Heart left ventricle (tissue), 16 donors: ENCODE results near the gene ANKRD44. TPM values are rescaled to one million over a fixed set of nuclear protein-coding genes. Genes with fewer than 3 reads are reported as not detected.

Source experiments
- ATAC-seq, 4 donors: fragments of 200-7000 bp; cut with Tn5 transposase; one replicate each; pipeline ENCODE4 v1.9.1; 2020 to 2022; ENCODE audit warnings: moderate library complexity in 4 of 4, mild to moderate bottlenecking in 3 of 4, moderate number of reproducible peaks in 1 of 4
- DNase-seq, 5 donors: peaks; one replicate each; pipeline ENCODE4 v3.0.0-alpha.2; 2020
- H3K27ac ChIP-seq, 12 donors: fragments of 200-600 bp; sonication (generic) in 4 of 12; one replicate each; pipeline versions ENCODE4 v1.5.0 to v1.8.0; 2016 to 2022; ENCODE audit warnings: mild to moderate bottlenecking in 2 of 12
- H3K27me3 ChIP-seq, 9 donors: fragments of 200-600 bp; sonication (generic) in 2 of 9; one replicate each; pipeline versions ENCODE4 v1.5.1 to v1.8.0; 2016 to 2022; ENCODE audit warnings: mild to moderate bottlenecking in 3 of 9
- H3K36me3 ChIP-seq, 9 donors: fragments of 200-600 bp; sonication (generic) in 2 of 9; one replicate each; pipeline versions ENCODE4 v1.5.0 to v1.8.0; 2018 to 2022; ENCODE audit warnings: mild to moderate bottlenecking in 2 of 9
- H3K4me1 ChIP-seq, 12 donors: fragments of 200-600 bp; sonication (generic) in 4 of 12; one replicate each; pipeline versions ENCODE4 v1.5.0 to v1.8.0; 2016 to 2022; ENCODE audit warnings: mild to moderate bottlenecking in 3 of 12
- H3K4me3 ChIP-seq, 12 donors: fragments of 200-600 bp; sonication (generic) in 4 of 12; one replicate each; pipeline versions ENCODE4 v1.5.0 to v1.8.0; 2017 to 2022; ENCODE audit warnings: mild to moderate bottlenecking in 9 of 12, moderate library complexity in 4 of 12
- H3K9me3 ChIP-seq, 12 donors: fragments of 200-600 bp; sonication (generic) in 4 of 12; one replicate each; pipeline versions ENCODE4 v1.5.0 to v1.8.0; 2016 to 2022; ENCODE audit warnings: mild to moderate bottlenecking in 1 of 12
- CTCF ChIP-seq, 12 donors: fragments of 200-600 bp; sonication (generic) in 4 of 12; IDR thresholded peaks; one replicate each; pipeline versions ENCODE4 v1.5.0 to v1.8.0; 2018 to 2022; ENCODE audit warnings: antibody characterized with exemption in 12 of 12, mild to moderate bottlenecking in 5 of 12
- POLR2A ChIP-seq, 2 donors: fragments of 450-650 bp; IDR thresholded peaks; one replicate each; pipeline ENCODE4 v1.6.1; 2017; ENCODE audit warnings: antibody characterized with exemption in 2 of 2, mild to moderate bottlenecking in 2 of 2, moderate library complexity in 2 of 2
- WGBS, 4 donors: extraction: QIAGEN DNeasy Blood & Tissue Kit in 2 of 4; methylation state at CpG; one replicate each; pipeline versions ENCODE4 v1.1.5 to v1.1.7; 2013 to 2018; 5-methylcytosine and 5-hydroxymethylcytosine counted together
- intact Hi-C, 10 donors: fragments of 100-400 bp; cut with DNase I; formaldehyde crosslinking; loops; one replicate each; pipeline versions ENCODE4 v1.11.1 to v1.14.2; 2022
- polyA plus RNA-seq, 2 donors: library from polyadenylated mRNA; stranded (reverse); fragments of 200-250 nt; gene quantifications; one replicate each; pipeline ENCODE4 v1.2.3, GENCODE V29; 2013
- total RNA-seq, 9 donors: library from RNA; depleted of rRNA in 2 of 9; stranded (reverse); fragments of >200 nt in 2 of 9; fragmentation: NEBNext Ultra II Directional in 3 of 9; extraction: Animal tissue kit (Norgen Biotek cat#: 25700) in 3 of 9; gene quantifications; one replicate each; pipeline versions ENCODE4 v1.1.0 to v1.2.4, GENCODE V29; 2016 to 2023
- donor health status: ischemic (EF 13 %, LVEDD 7.1; RV severe dilation, severe dysfunction).
- donor health status: healthy with polysubstance abuse.
- donor health status: DM: no; HTN: yes; CAD: no.
- donor health status: DM: no; HTN: no; CAD: no.
- donor health status: ischemic (EF 25% LVEDD 6.9; RV normal size, moderate dysfunction).
- donor health status: ischemic (EF 25% LVEDD 5.7; RV mildly dilated, moderate dysfunction).
- donor health status: healthy.
- donor health status: DM: yes; HTN: yes; CAD: no.
- donor health status: ischemic (EF 35%, LVEDD 5.7; RV mildly dilated, moderate dysfunction).
- donor health status: nonischemic (EF 11% LVEDD 7.7; RV severe dilation, severe dysfunction).
- donor health status: DM: yes; HTN: yes; CAD: no.
- donor health status: PGD.
- donor health status: ischemic (EF 29% LVEDD 5.4; RV normal size, mild dysfunction).
- donor health status: nonischemic (EF 23%, LVEDD 6.1; RV moderate dilation, normal function).

Gene ANKRD44
- total and polyA plus RNA-seq, 11 donors, result 2.4 to 30.6 (median 8.4) TPM

- Histone ChIP-seq H3K4me3 (peak overlapping the region in 6 of 12 donors; percentile 43 to 61 (median 50)), H3K27ac (no peak overlapping the region), H3K36me3 (no peaks in the 10 kb centered on the region), H3K4me1 (peaks cover 0 to 66% (median 6%) of the 10 kb centered on the region in 12 donors), H3K27me3 (no peaks in the 10 kb centered on the region), H3K9me3 (no peaks in the 10 kb centered on the region)
- TF ChIP-seq CTCF (IDR thresholded peaks at IDR 0.05), result no peak
- no peak for TF ChIP-seq POLR2A (IDR thresholded peaks at IDR 0.05)
- intact Hi-C loops, result loop anchor here in 3 of 10 donors (10.0 kb wide), 2 partner anchors 49 to 149 kb away; no protein-coding TSS in a partner anchor
- ATAC-seq, result peak in 2 of 4 donors; percentile 14 to 22
- no peak for DNase-seq
- 90 to 96% (median 92%) methylated on average over 17 of the region's 17 CpGs for WGBS, 4 donors
Measured at GRCh38 chr2:197163712-197164140, 146.9 kb downstream of the ANKRD44 start.

- Histone ChIP-seq H3K27me3 (no peaks in the 10 kb centered on the region), H3K4me3 (no peak overlapping the region), H3K4me1 (peaks cover 0 to 65% (median 6%) of the 10 kb centered on the region in 12 donors), H3K27ac (no peak overlapping the region), H3K9me3 (no peaks in the 10 kb centered on the region), H3K36me3 (no peaks in the 10 kb centered on the region)
- DNase-seq (no peak), ATAC-seq (no peak)
- WGBS, 4 donors, result 63 to 76% (median 67%) methylated on average over 5 of the region's 5 CpGs
- intact Hi-C loops, result loop anchor here in 3 of 10 donors (10.0 kb wide), 2 partner anchors 47 to 147 kb away; no protein-coding TSS in a partner anchor
- no peak for TF ChIP-seq CTCF (IDR thresholded peaks at IDR 0.05)
- TF ChIP-seq POLR2A (IDR thresholded peaks at IDR 0.05), result no peak
Measured at GRCh38 chr2:197161774-197162173, 148.8 kb downstream of the ANKRD44 start.

GRCh38 chr2:197159661-197160211 is 150.8 kb downstream of the ANKRD44 start:
- TF ChIP-seq POLR2A (IDR thresholded peaks at IDR 0.05) (no peak), CTCF (IDR thresholded peaks at IDR 0.05) (no peak)
- H3K4me1 ChIP-seq, result peaks cover 0 to 57% (median 4%) of the 10 kb centered on the region in 12 donors
- intact Hi-C loops, result loop anchor here in 3 of 10 donors (10.0 kb wide), 2 partner anchors 45 to 145 kb away; no protein-coding TSS in a partner anchor
- 88 to 94% (median 91%) methylated on average over 4 of the region's 4 CpGs for WGBS, 4 donors
- peak overlapping the region in 1 of 12 donors; percentile 57 for H3K27ac ChIP-seq
- ATAC-seq (peak in 2 of 4 donors; percentile 45 to 75), DNase-seq (no peak)
- peaks cover 0 to 9% (median 0%) of the 10 kb centered on the region in 12 donors for H3K9me3 ChIP-seq
- no peaks in the 10 kb centered on the region for H3K36me3 ChIP-seq
- H3K4me3 ChIP-seq, result no peak overlapping the region
- H3K27me3 ChIP-seq, result no peaks in the 10 kb centered on the region

GRCh38 chr2:197158591-197159550 is 151.7 kb downstream of the ANKRD44 start:
- Histone ChIP-seq H3K27me3 (no peaks in the 10 kb centered on the region), H3K4me3 (no peak overlapping the region), H3K27ac (peak overlapping the region in 2 of 12 donors; percentile 39 to 57), H3K4me1 (peaks cover 0 to 51% (median under 1%) of the 10 kb centered on the region in 12 donors), H3K9me3 (peaks cover 0 to 9% (median 0%) of the 10 kb centered on the region in 12 donors), H3K36me3 (no peaks in the 10 kb centered on the region)
- TF ChIP-seq POLR2A (IDR thresholded peaks at IDR 0.05), result no peak
- no peak for TF ChIP-seq CTCF (IDR thresholded peaks at IDR 0.05)
- no peak for ATAC-seq
- intact Hi-C loops, result no loop called here
- no peak for DNase-seq
- WGBS, 4 donors, result 66 to 77% (median 71%) methylated on average over 7 of the region's 7 CpGs
